Muscle layer of duodenum (tissue), 2 donors: ENCODE data around the gene TMEM245.

ENCODE experiments used
- H3K27ac ChIP-seq: one replicate; pipeline ENCODE4 v1.7.0; 2013; ENCODE audit warnings: mild to moderate bottlenecking, low read length
- H3K27me3 ChIP-seq: one replicate; pipeline ENCODE4 v1.7.0; 2013; ENCODE audit warnings: low read depth, mild to moderate bottlenecking, control low read depth, low read length
- H3K36me3 ChIP-seq, 2 donors: one replicate each; pipeline ENCODE4 v1.7.0; 2013; ENCODE audit warnings: low read length in 2 of 2, control low read depth in 1 of 2, mild to moderate bottlenecking in 1 of 2; ENCODE audit not compliant: insufficient read depth in 2 of 2, control insufficient read depth in 1 of 2
- H3K4me1 ChIP-seq, 2 donors: one replicate each; pipeline ENCODE4 v1.7.0; 2013; ENCODE audit warnings: low read length in 2 of 2, mild to moderate bottlenecking in 2 of 2, control low read depth in 1 of 2, moderate library complexity in 1 of 2; ENCODE audit not compliant: insufficient read depth in 2 of 2, control insufficient read depth in 1 of 2
- H3K4me3 ChIP-seq, 2 donors: one replicate each; pipeline ENCODE4 v1.7.0; 2013; ENCODE audit warnings: low read length in 2 of 2, low read depth in 1 of 2, mild to moderate bottlenecking in 1 of 2
- H3K9me3 ChIP-seq, 2 donors: one replicate each; pipeline ENCODE4 v1.7.0; 2013; ENCODE audit warnings: low read length in 2 of 2, control low read depth in 1 of 2, mild to moderate bottlenecking in 1 of 2; ENCODE audit not compliant: control insufficient read depth in 1 of 2
- donor health status: healthy.

Gene TMEM245

GRCh38 chr9:109113892-109114609 lies 5.7 kb downstream of the TMEM245 start:
- Histone ChIP-seq H3K36me3 (no peaks in the 10 kb centered on the region), H3K4me3 (no peak overlapping the region), H3K27me3 (no peaks in the 10 kb centered on the region), H3K4me1 (peaks cover 26 to 56% of the 10 kb centered on the region in 2 donors), H3K9me3 (no peaks in the 10 kb centered on the region), H3K27ac (peak overlapping the region; percentile 76)

DNA sequence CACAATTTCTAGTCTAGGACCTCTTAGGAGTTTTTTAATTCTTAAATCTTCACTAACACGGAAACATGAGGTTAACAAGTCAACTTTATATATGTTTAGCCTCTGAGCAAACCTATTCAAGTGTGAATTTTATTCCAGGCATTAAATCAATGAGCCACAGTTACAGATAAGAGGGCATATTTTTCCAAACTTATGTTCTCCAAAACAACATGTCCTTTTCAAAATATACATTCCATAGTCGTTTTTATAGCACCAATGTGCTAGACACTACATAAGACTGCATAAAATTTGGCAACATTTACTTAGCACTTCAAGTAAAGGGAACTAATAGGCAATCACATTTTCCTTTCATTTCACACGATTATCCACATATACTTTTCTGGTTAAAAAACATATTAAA lies 6.5 kb downstream of the TMEM245 start:
- Histone ChIP-seq H3K9me3 (no peaks in the 10 kb centered on the region), H3K27ac (peak overlapping the region; percentile 76), H3K4me3 (no peak overlapping the region), H3K27me3 (no peaks in the 10 kb centered on the region), H3K36me3 (no peaks in the 10 kb centered on the region), H3K4me1 (peaks cover 34 to 59% of the 10 kb centered on the region in 2 donors)

GRCh38 chr9:109110329-109111021 lies 9.3 kb downstream of the TMEM245 start:
- Histone ChIP-seq H3K27me3 (no peaks in the 10 kb centered on the region), H3K4me1 (peaks cover 25 to 42% of the 10 kb centered on the region in 2 donors), H3K4me3 (peak overlapping the region in 1 of 2 donors; percentile 16), H3K27ac (peak overlapping the region; percentile 90), H3K9me3 (no peaks in the 10 kb centered on the region), H3K36me3 (peaks cover 0 to under 1% of the 10 kb centered on the region in 2 donors)

DNA sequence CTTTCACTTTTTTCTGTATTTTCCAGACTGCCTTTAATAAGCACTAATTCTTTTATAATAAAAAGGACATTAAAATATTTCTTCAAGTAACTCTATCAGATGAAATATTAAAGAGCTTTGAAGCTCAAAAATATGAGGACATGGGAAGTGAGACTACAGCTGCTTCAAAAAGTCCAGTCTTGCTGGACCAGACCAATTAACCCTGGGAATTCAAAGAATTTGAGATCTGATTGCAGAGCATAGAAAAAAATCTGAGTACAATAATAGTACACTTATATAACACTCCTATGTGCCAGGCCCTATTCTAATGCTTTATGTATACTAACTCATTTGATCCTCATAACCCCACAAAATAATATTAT lies 9.8 kb downstream of the TMEM245 start:
- peaks cover 25 to 38% of the 10 kb centered on the region in 2 donors for H3K4me1 ChIP-seq
- peak overlapping the region in 1 of 2 donors; percentile 16 for H3K4me3 ChIP-seq
- no peaks in the 10 kb centered on the region for H3K27me3 ChIP-seq
- H3K27ac ChIP-seq = peak overlapping the region; percentile 90
- no peaks in the 10 kb centered on the region for H3K9me3 ChIP-seq
- H3K36me3 ChIP-seq = peaks cover 0 to 6% of the 10 kb centered on the region in 2 donors

DNA sequence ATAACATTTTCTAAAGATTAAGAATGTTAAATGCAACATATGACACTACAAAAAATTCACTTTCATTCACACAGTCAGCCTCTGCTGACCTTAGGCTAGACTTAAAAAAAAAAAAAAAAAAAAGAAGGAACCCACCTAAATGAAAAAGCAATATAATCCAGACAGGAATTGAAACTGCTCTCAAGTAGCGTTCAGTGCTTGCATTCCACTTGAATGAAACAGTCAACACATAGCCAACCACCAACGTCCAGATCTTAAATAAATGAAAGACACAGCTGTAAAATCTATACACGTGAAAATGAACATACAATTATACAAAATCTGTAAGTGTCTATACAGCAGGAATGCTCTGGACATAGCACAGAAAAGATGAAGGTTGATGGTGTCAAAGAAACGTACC lies 11.4 kb downstream of the TMEM245 start:
- Histone ChIP-seq H3K27ac (peak overlapping the region; percentile 90), H3K4me1 (peaks cover 25 to 27% of the 10 kb centered on the region in 2 donors), H3K9me3 (no peaks in the 10 kb centered on the region), H3K36me3 (peaks cover 0 to 6% of the 10 kb centered on the region in 2 donors), H3K4me3 (peak overlapping the region in 1 of 2 donors; percentile 33), H3K27me3 (no peaks in the 10 kb centered on the region)

DNA sequence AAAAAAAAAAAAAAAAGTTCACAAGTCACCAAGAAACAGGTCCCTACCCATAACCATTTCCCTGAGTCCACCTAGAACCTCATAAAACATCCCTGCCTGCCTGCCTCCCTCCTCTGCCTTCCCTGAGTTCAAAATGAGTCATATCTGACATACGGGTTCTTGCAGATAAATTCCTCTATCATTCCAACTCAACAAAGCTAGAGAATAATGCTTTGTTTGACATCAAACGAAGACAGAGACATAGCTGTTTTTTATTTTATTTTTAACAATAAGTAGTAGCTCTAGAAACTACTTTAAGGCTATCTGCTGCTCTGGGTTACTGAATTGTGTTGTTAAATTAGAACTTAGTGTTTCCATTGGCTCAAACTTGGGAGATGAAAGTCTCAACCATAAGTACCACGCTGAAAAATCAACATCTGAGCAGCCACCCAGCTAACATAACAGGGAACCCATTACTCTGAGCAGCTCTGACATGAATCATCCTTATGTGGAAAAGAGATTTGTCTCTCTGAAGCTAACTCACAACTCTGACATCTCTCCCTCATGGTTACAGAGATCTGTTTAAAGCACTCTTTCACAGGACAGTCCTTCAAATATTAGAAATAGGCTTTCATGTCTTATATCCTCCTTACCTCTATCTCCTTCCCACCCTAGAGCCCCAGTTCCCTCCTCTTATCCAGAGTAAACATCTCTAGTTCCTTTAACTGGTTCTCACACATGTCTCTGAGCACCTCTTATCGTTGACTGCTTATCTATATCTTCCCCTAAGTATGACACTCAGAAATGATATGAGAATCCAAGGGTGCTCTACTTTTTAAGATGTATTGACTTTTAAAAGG lies 12.1 kb downstream of the TMEM245 start:
- H3K4me1 ChIP-seq = peaks cover 25% of the 10 kb centered on the region in 2 donors
- no peaks in the 10 kb centered on the region for H3K27me3 ChIP-seq
- H3K36me3 ChIP-seq = peaks cover 0 to 6% of the 10 kb centered on the region in 2 donors
- peak overlapping the region; percentile 90 for H3K27ac ChIP-seq
- peak overlapping the region in 1 of 2 donors; percentile 33 for H3K4me3 ChIP-seq
- no peaks in the 10 kb centered on the region for H3K9me3 ChIP-seq

- no peaks in the 10 kb centered on the region for H3K27me3 ChIP-seq
- H3K4me1 ChIP-seq = peaks cover 10 to 30% of the 10 kb centered on the region in 2 donors
- no peaks in the 10 kb centered on the region for H3K9me3 ChIP-seq
- peak overlapping the region; percentile 84 for H3K27ac ChIP-seq
- H3K36me3 ChIP-seq = peaks cover 0 to 6% of the 10 kb centered on the region in 2 donors
- H3K4me3 ChIP-seq = no peak overlapping the region
Measured at GRCh38 chr9:109101810-109102209, 17.9 kb downstream of the TMEM245 start.

GRCh38 chr9:109101202-109101595 lies 18.5 kb downstream of the TMEM245 start:
- peaks cover 0 to 6% of the 10 kb centered on the region in 2 donors for H3K36me3 ChIP-seq
- no peak overlapping the region for H3K4me3 ChIP-seq
- H3K27ac ChIP-seq = peak overlapping the region; percentile 84
- H3K9me3 ChIP-seq = no peaks in the 10 kb centered on the region
- no peaks in the 10 kb centered on the region for H3K27me3 ChIP-seq
- H3K4me1 ChIP-seq = peaks cover 10 to 30% of the 10 kb centered on the region in 2 donors

GRCh38 chr9:109100543-109101201 lies 19.1 kb downstream of the TMEM245 start:
- no peak overlapping the region for H3K27ac ChIP-seq
- no peaks in the 10 kb centered on the region for H3K9me3 ChIP-seq
- peaks cover 0 to 6% of the 10 kb centered on the region in 2 donors for H3K36me3 ChIP-seq
- no peaks in the 10 kb centered on the region for H3K27me3 ChIP-seq
- H3K4me3 ChIP-seq = no peak overlapping the region
- peaks cover 10 to 30% of the 10 kb centered on the region in 2 donors for H3K4me1 ChIP-seq

GRCh38 chr9:109098960-109099308 lies 20.8 kb downstream of the TMEM245 start:
- H3K27ac ChIP-seq = peak overlapping the region; percentile 67
- H3K4me1 ChIP-seq = peaks cover 10 to 42% of the 10 kb centered on the region in 2 donors
- H3K4me3 ChIP-seq = peak overlapping the region in 1 of 2 donors; percentile 27

More at GRCh38 chr9:109098960-109099308, 20.8 kb downstream of the TMEM245 start:
- Histone ChIP-seq H3K36me3 (no peaks in the 10 kb centered on the region), H3K9me3 (no peaks in the 10 kb centered on the region), H3K27me3 (no peaks in the 10 kb centered on the region)
